ENCODE results near the gene GFRA1. TPM values are rescaled to one million over a fixed set of nuclear protein-coding genes. Genes with fewer than 3 reads are reported as not detected.
"Not testable (repeated sequence)": the region's sequence is repeated elsewhere in the genome, so short reads cannot be mapped to it uniquely, and the experiment has no call there.

The GFRA1 gene
- total RNA-seq, 1 donor, result not detected

- Histone ChIP-seq H3K4me3 (ENCODE audit: low read length) (no peak overlapping the region), H3K4me1 (ENCODE audit: insufficient read depth, low read length) (no peaks in the 10 kb centered on the region), H3K9me3 (ENCODE audit: low read depth, low read length) (no peaks in the 10 kb centered on the region), H3K27me3 (ENCODE audit: insufficient read depth, low read length) (no peaks in the 10 kb centered on the region)
Measured at GRCh38 chr10:116043304-116043703, 229.7 kb downstream of the GFRA1 start.

GRCh38 chr10:116041948-116042347 lies 231.1 kb downstream of the GFRA1 start:
- Histone ChIP-seq H3K9me3 (ENCODE audit: low read depth, low read length) (no peaks in the 10 kb centered on the region), H3K4me3 (ENCODE audit: low read length) (no peak overlapping the region), H3K4me1 (ENCODE audit: insufficient read depth, low read length) (no peaks in the 10 kb centered on the region), H3K27me3 (ENCODE audit: insufficient read depth, low read length) (no peaks in the 10 kb centered on the region)

GRCh38 chr10:116039612-116040011 lies 233.4 kb downstream of the GFRA1 start:
- no peaks in the 10 kb centered on the region for H3K9me3 ChIP-seq (ENCODE audit: low read depth, low read length)
- no peaks in the 10 kb centered on the region for H3K4me1 ChIP-seq (ENCODE audit: insufficient read depth, low read length)
- no peak overlapping the region for H3K4me3 ChIP-seq (ENCODE audit: low read length)

GRCh38 chr10:116038259-116038658 lies 234.7 kb downstream of the GFRA1 start:
- no peak overlapping the region for H3K4me3 ChIP-seq (ENCODE audit: low read length)
- H3K27me3 ChIP-seq (ENCODE audit: insufficient read depth, low read length), result no peaks in the 10 kb centered on the region
- peaks cover 3% of the 10 kb centered on the region for H3K9me3 ChIP-seq (ENCODE audit: low read depth, low read length)
- no peaks in the 10 kb centered on the region for H3K4me1 ChIP-seq (ENCODE audit: insufficient read depth, low read length)

More at GRCh38 chr10:116039612-116040011, 233.4 kb downstream of the GFRA1 start:
- no peaks in the 10 kb centered on the region for H3K27me3 ChIP-seq (ENCODE audit: insufficient read depth, low read length)

- H3K4me1 ChIP-seq (ENCODE audit: insufficient read depth, low read length); H3K27me3 ChIP-seq (ENCODE audit: insufficient read depth, low read length); H3K9me3 ChIP-seq (ENCODE audit: low read depth, low read length); H3K4me3 ChIP-seq (ENCODE audit: low read length): not testable (repeated sequence)
Measured at GRCh38 chr10:116035406-116035805, 237.6 kb downstream of the GFRA1 start.

- Histone ChIP-seq H3K4me1 (ENCODE audit: insufficient read depth, low read length) (no peaks in the 10 kb centered on the region), H3K27me3 (ENCODE audit: insufficient read depth, low read length) (no peaks in the 10 kb centered on the region), H3K4me3 (ENCODE audit: low read length) (no peak overlapping the region), H3K9me3 (ENCODE audit: low read depth, low read length) (peaks cover 5% of the 10 kb centered on the region)
Measured at GRCh38 chr10:116030576-116030975, 242.4 kb downstream of the GFRA1 start.

GRCh38 chr10:116029826-116030225 lies 243.2 kb downstream of the GFRA1 start:
- Histone ChIP-seq H3K4me1 (ENCODE audit: insufficient read depth, low read length) (no peaks in the 10 kb centered on the region), H3K9me3 (ENCODE audit: low read depth, low read length) (peaks cover 5% of the 10 kb centered on the region), H3K27me3 (ENCODE audit: insufficient read depth, low read length) (no peaks in the 10 kb centered on the region), H3K4me3 (ENCODE audit: low read length) (no peak overlapping the region)

GRCh38 chr10:116027355-116027754 lies 245.7 kb downstream of the GFRA1 start:
- H3K9me3 ChIP-seq (ENCODE audit: low read depth, low read length), result no peaks in the 10 kb centered on the region
- H3K27me3 ChIP-seq (ENCODE audit: insufficient read depth, low read length), result no peaks in the 10 kb centered on the region
- H3K4me3 ChIP-seq (ENCODE audit: low read length), result no peak overlapping the region
- H3K4me1 ChIP-seq (ENCODE audit: insufficient read depth, low read length), result no peaks in the 10 kb centered on the region

- Histone ChIP-seq H3K27me3 (ENCODE audit: insufficient read depth, low read length) (no peaks in the 10 kb centered on the region), H3K4me3 (ENCODE audit: low read length) (no peak overlapping the region), H3K4me1 (ENCODE audit: insufficient read depth, low read length) (no peaks in the 10 kb centered on the region), H3K9me3 (ENCODE audit: low read depth, low read length) (no peaks in the 10 kb centered on the region)
Measured at GRCh38 chr10:116026725-116027124, 246.3 kb downstream of the GFRA1 start.

- Histone ChIP-seq H3K9me3 (ENCODE audit: low read depth, low read length) (no peaks in the 10 kb centered on the region), H3K27me3 (ENCODE audit: insufficient read depth, low read length) (no peaks in the 10 kb centered on the region), H3K4me1 (ENCODE audit: insufficient read depth, low read length) (no peaks in the 10 kb centered on the region), H3K4me3 (ENCODE audit: low read length) (no peak overlapping the region)
Measured at GRCh38 chr10:116026315-116026714, 246.7 kb downstream of the GFRA1 start.

- H3K4me1 ChIP-seq (ENCODE audit: insufficient read depth, low read length), result no peaks in the 10 kb centered on the region
Measured at GRCh38 chr10:116024271-116024878, 248.6 kb downstream of the GFRA1 start.

GRCh38 chr10:116017405-116017804 lies 255.6 kb downstream of the GFRA1 start:
- no peaks in the 10 kb centered on the region for H3K9me3 ChIP-seq (ENCODE audit: low read depth, low read length)
- no peaks in the 10 kb centered on the region for H3K27me3 ChIP-seq (ENCODE audit: insufficient read depth, low read length)
- no peak overlapping the region for H3K4me3 ChIP-seq (ENCODE audit: low read length)
- no peaks in the 10 kb centered on the region for H3K4me1 ChIP-seq (ENCODE audit: insufficient read depth, low read length)

More at GRCh38 chr10:116024271-116024878, 248.6 kb downstream of the GFRA1 start:
- no peak overlapping the region for H3K4me3 ChIP-seq (ENCODE audit: low read length)
- H3K27me3 ChIP-seq (ENCODE audit: insufficient read depth, low read length), result no peaks in the 10 kb centered on the region
- no peaks in the 10 kb centered on the region for H3K9me3 ChIP-seq (ENCODE audit: low read depth, low read length)

- no peak overlapping the region for H3K4me3 ChIP-seq (ENCODE audit: low read length)
- H3K27me3 ChIP-seq (ENCODE audit: insufficient read depth, low read length), result no peaks in the 10 kb centered on the region
- no peaks in the 10 kb centered on the region for H3K9me3 ChIP-seq (ENCODE audit: low read depth, low read length)
- H3K4me1 ChIP-seq (ENCODE audit: insufficient read depth, low read length), result no peaks in the 10 kb centered on the region
Measured at GRCh38 chr10:116015583-116016333, 257.2 kb downstream of the GFRA1 start.

- no peak overlapping the region for H3K4me3 ChIP-seq (ENCODE audit: low read length)
- H3K27me3 ChIP-seq (ENCODE audit: insufficient read depth, low read length), result no peaks in the 10 kb centered on the region
- no peaks in the 10 kb centered on the region for H3K4me1 ChIP-seq (ENCODE audit: insufficient read depth, low read length)
- no peaks in the 10 kb centered on the region for H3K9me3 ChIP-seq (ENCODE audit: low read depth, low read length)
Measured at GRCh38 chr10:116014871-116015582, 258.0 kb downstream of the GFRA1 start.

- no peaks in the 10 kb centered on the region for H3K27me3 ChIP-seq (ENCODE audit: insufficient read depth, low read length)
- no peak overlapping the region for H3K4me3 ChIP-seq (ENCODE audit: low read length)
Measured at GRCh38 chr10:116014326-116014725, 258.7 kb downstream of the GFRA1 start.

More at GRCh38 chr10:116014326-116014725, 258.7 kb downstream of the GFRA1 start:
- no peaks in the 10 kb centered on the region for H3K4me1 ChIP-seq (ENCODE audit: insufficient read depth, low read length)
- no peaks in the 10 kb centered on the region for H3K9me3 ChIP-seq (ENCODE audit: low read depth, low read length)
